HepG2 (cell line): Measurements from ENCODE around the gene PAM16. TPM values are rescaled to one million over a fixed set of nuclear protein-coding genes. Genes with fewer than 3 reads are reported as not detected.
A peak's percentile ranks its signal among the peaks of the same experiment; 100 is the strongest.

Experiments used
- DNMT3B ChIP-seq: conservative IDR thresholded peaks from 2 replicates; pipeline ENCODE4 v1.6.1; 2016; ENCODE audit warnings: missing biosample characterization, control low read depth
- GFI1 ChIP-seq: sonication (generic); formaldehyde crosslinking; IDR thresholded peaks from 2 replicates; pipeline ENCODE4 v1.5.0; 2020; ENCODE audit warnings: missing genetic modification reagents, mild to moderate bottlenecking, borderline replicate concordance
- HDAC1 ChIP-seq: sonication (generic); formaldehyde crosslinking; IDR thresholded peaks from 2 replicates; pipeline ENCODE4 v1.5.1; 2020; ENCODE audit warnings: mild to moderate bottlenecking, missing genetic modification reagents
- IRX3 ChIP-seq: sonication (generic); formaldehyde crosslinking; IDR thresholded peaks from 2 replicates; pipeline ENCODE4 v1.8.1; 2023; ENCODE audit warnings: mild to moderate bottlenecking, low read depth, missing genetic modification reagents, borderline replicate concordance
- MAX ChIP-seq: IDR thresholded peaks from 2 replicates; pipeline ENCODE4 v1.6.1; 2012; ENCODE audit warnings: inconsistent platforms
- MBD4 ChIP-seq: IDR thresholded peaks from 2 replicates; pipeline ENCODE4 v1.6.1; 2012; ENCODE audit warnings: low read length, inconsistent platforms, borderline replicate concordance
- PHF20 ChIP-seq: sonication (generic); formaldehyde crosslinking; IDR thresholded peaks from 2 replicates; pipeline ENCODE4 v1.5.0; 2020; ENCODE audit warnings: mild to moderate bottlenecking, missing genetic modification reagents
- POLR2G ChIP-seq: fragments of 200-400 bp; formaldehyde crosslinking; IDR thresholded peaks from 2 replicates; pipeline ENCODE4 v1.6.1; 2018; ENCODE audit warnings: mild to moderate bottlenecking, low read depth, low read length, moderate library complexity
- SAFB2 ChIP-seq: sonication (generic); formaldehyde crosslinking; IDR thresholded peaks from 2 replicates; pipeline ENCODE4 v1.5.1; 2020; ENCODE audit warnings: missing genetic modification reagents, low read depth, mild to moderate bottlenecking, borderline replicate concordance
- SRSF1 ChIP-seq: fragments of 200-400 bp; formaldehyde crosslinking; optimal IDR thresholded peaks from 2 replicates; pipeline ENCODE3; 2017; ENCODE audit warnings: mild to moderate bottlenecking, low read depth, low read length, moderate library complexity
- WIZ ChIP-seq: sonication (generic); formaldehyde crosslinking; IDR thresholded peaks from 2 replicates; pipeline ENCODE4 v1.5.1; 2020; ENCODE audit warnings: mild to moderate bottlenecking, missing genetic modification reagents
- ZBTB49 ChIP-seq: sonication (generic); formaldehyde crosslinking; IDR thresholded peaks from 2 replicates; pipeline ENCODE4 v1.4.0; 2020; ENCODE audit warnings: missing genetic modification reagents, borderline replicate concordance
- ZFP1 ChIP-seq: IDR thresholded peaks from 2 replicates; pipeline ENCODE4 v1.6.1; 2016
- ZFYVE20 ChIP-seq: sonication (generic); formaldehyde crosslinking; IDR thresholded peaks from 2 replicates; pipeline ENCODE4 v1.8.0; 2023; ENCODE audit warnings: low read depth, mild to moderate bottlenecking, moderate library complexity, missing genetic modification reagents, borderline replicate concordance
- ZNF549 ChIP-seq: sonication (generic); formaldehyde crosslinking; IDR thresholded peaks from 2 replicates; pipeline ENCODE4 v1.5.0; 2020; ENCODE audit warnings: missing genetic modification reagents
- ZNF670 ChIP-seq: sonication (generic); formaldehyde crosslinking; IDR thresholded peaks from 2 replicates; pipeline ENCODE4 v1.8.0; 2022; ENCODE audit warnings: mild to moderate bottlenecking, missing genetic modification reagents, borderline replicate concordance
- ZNF883 ChIP-seq: sonication (generic); formaldehyde crosslinking; IDR thresholded peaks from 2 replicates; pipeline ENCODE4 v1.5.1; 2020; ENCODE audit warnings: mild to moderate bottlenecking, missing genetic modification reagents; ENCODE audit errors: not compliant biosample characterization
- polyA plus RNA-seq, 8 experiments: library from polyadenylated mRNA; depleted of rRNA in 3 of 8; stranded (reverse) in 7 of 8; unstranded in 1 of 8; fragments of >200 nt; fragmentation: Illumina TruSeq in 4 of 8; extraction: Trizol in 4 of 8; gene quantifications; 2 replicates each; pipeline versions ENCODE4 v1.2.1 to v1.2.3, GENCODE V29; 2011 to 2016; ENCODE audit warnings: low read depth in 4 of 8, missing spikeins in 1 of 8, mixed read lengths in 1 of 8; ENCODE audit not compliant: insufficient read depth in 1 of 8
- total RNA-seq, 5 experiments: library from RNA; depleted of rRNA; stranded (reverse); fragments of >200 nt; fragmentation: Illumina TruSeq; extraction: Trizol; gene quantifications; 2 replicates each; pipeline ENCODE4 v1.2.3, GENCODE V29; 2016; ENCODE audit warnings: low read depth in 1 of 5
- TF ChIP-seq, protein P1 (sequence below): sonication (generic); formaldehyde crosslinking; IDR thresholded peaks from 2 replicates; pipeline ENCODE4 v1.5.1; 2020; ENCODE audit warnings: mild to moderate bottlenecking, missing genetic modification reagents, borderline replicate concordance
- TF ChIP-seq, protein P2 (sequence below): sonication (generic); formaldehyde crosslinking; IDR thresholded peaks from 2 replicates; pipeline ENCODE4 v1.5.0; 2020; ENCODE audit warnings: missing genetic modification reagents

The PAM16 gene
- total and polyA plus RNA-seq, 2 of the 13 experiments (the other 11 are each of a cell fraction or from before 2014, with no cell fraction given): 51.5 to 51.8 TPM

- TF ChIP-seq ZNF549 (CRISPR knock-in tag): no peak
- peak; percentile 34; the same call in 1 of the 2 replicates for TF ChIP-seq MAX
- TF ChIP-seq HDAC1: peak; percentile 41; the same call in 1 of the 2 replicates
- TF ChIP-seq, protein P1, sequence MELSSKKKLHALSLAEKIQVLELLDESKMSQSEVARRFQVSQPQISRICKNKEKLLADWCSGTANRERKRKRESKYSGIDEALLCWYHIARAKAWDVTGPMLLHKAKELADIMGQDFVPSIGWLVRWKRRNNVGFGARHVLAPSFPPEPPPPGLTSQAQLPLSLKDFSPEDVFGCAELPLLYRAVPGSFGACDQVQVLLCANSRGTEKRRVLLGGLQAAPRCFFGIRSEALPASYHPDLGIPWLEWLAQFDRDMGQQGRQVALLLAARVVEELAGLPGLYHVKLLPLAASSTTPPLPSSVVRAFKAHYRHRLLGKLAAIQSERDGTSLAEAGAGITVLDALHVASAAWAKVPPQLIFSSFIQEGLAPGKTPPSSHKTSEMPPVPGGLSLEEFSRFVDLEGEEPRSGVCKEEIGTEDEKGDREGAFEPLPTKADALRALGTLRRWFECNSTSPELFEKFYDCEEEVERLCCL (CRISPR knock-in tag): no peak
- 0 out of 2 replicates have a peak, but pooled peaks have one; percentile 29 for TF ChIP-seq ZNF670 (CRISPR knock-in tag)
- TF ChIP-seq, protein P2, sequence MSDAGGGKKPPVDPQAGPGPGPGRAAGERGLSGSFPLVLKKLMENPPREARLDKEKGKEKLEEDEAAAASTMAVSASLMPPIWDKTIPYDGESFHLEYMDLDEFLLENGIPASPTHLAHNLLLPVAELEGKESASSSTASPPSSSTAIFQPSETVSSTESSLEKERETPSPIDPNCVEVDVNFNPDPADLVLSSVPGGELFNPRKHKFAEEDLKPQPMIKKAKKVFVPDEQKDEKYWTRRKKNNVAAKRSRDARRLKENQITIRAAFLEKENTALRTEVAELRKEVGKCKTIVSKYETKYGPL: no peak
- no peak for TF ChIP-seq ZBTB49 (CRISPR knock-in tag)
- TF ChIP-seq MBD4: no peak
- no peak for TF ChIP-seq GFI1 (CRISPR knock-in tag)
- TF ChIP-seq WIZ: no peak
- no peak for TF ChIP-seq SAFB2 (CRISPR knock-in tag)
- TF ChIP-seq ZNF883 (CRISPR knock-in tag): no peak
- TF ChIP-seq IRX3 (CRISPR knock-in tag): no peak
- TF ChIP-seq DNMT3B (CRISPR knock-in tag): no peak
- TF ChIP-seq ZFYVE20: no peak
- no peak for TF ChIP-seq ZFP1 (CRISPR knock-in tag)
- TF ChIP-seq PHF20 (CRISPR knock-in tag): no peak
- TF ChIP-seq SRSF1: no peak
- TF ChIP-seq POLR2G: no peak
Measured at GRCh38 chr16:4389051-4389955, 38.2 kb upstream of the PAM16 start (continued).
